NK-92 (cell line): ENCODE measurements around the gene VIPR2.
"Not testable (repeated sequence)": the region's sequence is repeated elsewhere in the genome, so short reads cannot be mapped to it uniquely, and the experiment has no call there.

Experiments used
- DNase-seq: peaks from one replicate; lab custom pipeline; 2025; ENCODE audit not compliant: unreplicated experiment; lab: John Stamatoyannopoulos, UW

VIPR2 gene

DNA sequence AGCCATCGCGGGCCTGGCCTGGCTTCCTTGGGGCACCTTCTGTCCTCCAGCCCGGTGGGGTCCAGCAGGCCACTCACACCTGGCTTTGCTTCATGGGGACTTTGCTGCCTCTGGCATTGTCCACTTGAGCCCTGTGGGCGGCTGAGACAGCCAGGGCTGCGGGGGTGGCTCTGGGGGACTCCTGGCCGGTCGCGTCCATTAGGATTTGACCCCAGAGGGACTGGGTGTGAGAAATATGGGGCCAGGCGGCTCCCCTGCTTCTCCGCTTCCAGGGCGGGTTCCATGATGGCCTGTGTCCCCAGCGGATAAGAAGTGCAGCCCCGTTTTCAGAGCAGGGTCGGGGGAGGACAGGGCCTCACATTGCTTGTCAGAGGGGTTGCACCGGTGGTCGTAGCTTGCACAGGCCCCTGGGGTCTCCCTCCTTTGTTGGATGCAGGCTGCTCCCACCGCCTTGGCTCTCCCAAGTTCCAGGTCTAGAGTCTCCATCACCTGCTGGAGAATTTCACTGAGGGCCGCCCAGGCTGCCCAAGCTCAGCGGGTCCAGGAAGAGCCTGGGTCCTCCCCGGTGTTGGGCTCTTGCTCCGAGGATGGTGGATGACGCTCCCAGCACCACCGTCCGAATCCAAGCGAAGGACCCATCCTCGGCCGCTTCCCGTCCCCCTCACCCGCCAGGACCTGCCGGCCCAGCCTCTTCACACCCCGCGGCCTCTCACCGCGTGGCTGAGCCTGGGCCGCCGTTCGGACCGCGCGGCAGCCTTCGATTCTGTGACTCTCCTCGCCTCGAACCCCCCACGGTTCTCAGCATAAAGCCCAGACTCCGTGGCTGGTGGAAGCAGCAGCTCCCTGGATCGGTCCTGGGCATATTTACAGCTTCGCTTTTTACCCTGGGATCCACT lies 148.2 kb downstream of the VIPR2 start:
- no peak for DNase-seq

GRCh38 chr7:158995514-158995913 lies 149.2 kb downstream of the VIPR2 start:
- DNase-seq = no peak

DNA sequence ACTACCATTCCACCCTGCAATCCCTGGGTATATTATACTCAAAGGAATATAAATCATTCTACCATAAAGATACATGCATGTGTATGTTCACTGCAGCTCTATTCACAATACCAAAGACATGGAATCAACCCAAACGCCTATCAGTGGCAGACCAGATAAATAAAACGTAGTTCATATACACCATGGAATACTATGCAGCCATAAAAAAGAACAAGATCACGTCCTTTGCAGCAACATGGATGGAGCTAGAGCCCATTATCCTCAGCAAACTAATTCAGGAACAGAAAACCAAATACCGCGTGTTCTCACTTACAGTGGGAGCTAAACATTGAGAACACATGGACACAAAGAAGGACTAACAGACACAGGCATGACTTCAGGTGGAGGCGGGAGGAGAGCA lies 150.0 kb downstream of the VIPR2 start:
- DNase-seq = no peak

DNA sequence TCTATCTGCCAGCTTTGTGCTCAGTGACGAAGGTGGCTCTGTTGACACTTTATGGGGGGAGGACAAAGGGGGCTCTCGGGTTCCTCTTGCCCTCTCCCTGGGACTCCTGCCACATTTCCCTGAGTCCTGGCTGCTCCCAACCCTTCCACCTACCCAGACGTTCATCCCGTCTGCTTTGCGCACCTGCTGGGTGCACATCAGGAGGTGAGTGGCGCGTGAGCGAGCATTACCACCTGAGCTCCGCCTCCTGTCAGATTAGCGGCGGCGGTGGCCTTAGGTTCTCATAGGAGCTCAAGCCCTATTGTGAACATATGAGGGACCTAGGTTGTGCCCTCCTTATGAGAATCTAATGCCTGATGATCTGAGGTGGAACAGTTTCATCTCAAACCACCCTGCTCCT lies 151.1 kb downstream of the VIPR2 start:
- no peak for DNase-seq

DNA sequence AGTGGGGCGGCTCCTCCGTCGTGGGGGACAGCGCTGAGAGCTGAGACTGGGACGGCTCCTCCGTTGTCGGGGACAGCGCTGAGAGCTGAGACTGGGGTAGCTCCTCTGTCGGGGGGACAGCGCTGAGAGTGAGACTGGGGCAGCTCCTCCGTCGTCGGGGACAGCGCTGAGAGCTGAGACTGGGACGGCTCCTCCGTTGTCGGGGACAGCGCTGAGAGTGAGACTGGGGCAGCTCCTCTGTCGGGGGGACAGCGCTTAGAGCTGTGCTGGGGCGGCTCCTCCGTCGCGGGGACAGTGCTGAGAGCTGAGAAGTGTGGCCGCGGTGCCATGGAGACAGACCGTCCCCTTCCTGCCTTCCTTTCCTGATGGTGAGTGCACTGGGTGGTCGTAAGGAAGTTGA lies 151.9 kb downstream of the VIPR2 start:
- DNase-seq = no peak

- no peak for DNase-seq
Measured at GRCh38 chr7:158991824-158992621, 152.6 kb downstream of the VIPR2 start.

- DNase-seq = no peak
Measured at GRCh38 chr7:158988996-158989395, 155.7 kb downstream of the VIPR2 start.

DNA sequence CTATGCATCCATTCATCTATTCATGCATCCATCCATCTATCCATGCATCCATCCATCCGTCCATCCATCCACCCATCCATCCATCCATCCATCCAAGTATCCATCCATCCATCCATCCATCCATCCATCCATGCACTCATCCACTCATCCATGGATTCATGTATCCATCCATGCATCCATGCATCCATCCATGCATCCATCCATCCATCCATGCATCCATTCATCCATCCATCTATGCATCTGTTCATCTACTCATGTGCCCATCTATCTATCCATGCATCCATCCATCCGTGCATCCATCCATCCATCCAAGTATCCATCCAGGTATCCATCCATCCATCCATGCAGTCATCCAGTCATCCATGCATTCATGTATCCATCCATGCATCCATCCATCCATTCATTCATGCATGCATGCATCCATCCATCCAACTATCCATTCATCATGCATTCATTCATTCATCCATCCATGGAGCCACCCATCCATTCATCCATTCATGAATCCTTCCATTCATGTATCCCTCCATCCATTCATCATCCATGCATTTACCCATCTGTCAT lies 156.3 kb downstream of the VIPR2 start:
- DNase-seq = no peak

DNA sequence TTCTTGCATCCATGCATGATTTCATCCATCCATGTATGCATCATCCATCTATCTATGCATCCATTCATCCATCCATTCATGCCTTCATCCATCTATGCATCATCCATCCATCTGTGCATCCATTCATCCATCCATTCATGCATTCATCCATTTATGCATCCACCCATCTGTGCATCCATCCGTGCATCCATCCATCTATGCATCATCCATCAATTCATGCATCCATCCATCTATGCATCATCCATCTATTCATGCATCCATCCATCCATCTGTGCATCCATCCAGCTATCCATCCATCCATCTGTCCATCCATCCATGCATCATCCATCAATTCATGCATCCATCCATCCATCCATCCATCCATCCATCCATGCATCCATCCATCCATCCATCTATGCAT lies 157.0 kb downstream of the VIPR2 start:
- no peak for DNase-seq

GRCh38 chr7:158985583-158985982 lies 159.1 kb downstream of the VIPR2 start:
- DNase-seq = no peak

DNA sequence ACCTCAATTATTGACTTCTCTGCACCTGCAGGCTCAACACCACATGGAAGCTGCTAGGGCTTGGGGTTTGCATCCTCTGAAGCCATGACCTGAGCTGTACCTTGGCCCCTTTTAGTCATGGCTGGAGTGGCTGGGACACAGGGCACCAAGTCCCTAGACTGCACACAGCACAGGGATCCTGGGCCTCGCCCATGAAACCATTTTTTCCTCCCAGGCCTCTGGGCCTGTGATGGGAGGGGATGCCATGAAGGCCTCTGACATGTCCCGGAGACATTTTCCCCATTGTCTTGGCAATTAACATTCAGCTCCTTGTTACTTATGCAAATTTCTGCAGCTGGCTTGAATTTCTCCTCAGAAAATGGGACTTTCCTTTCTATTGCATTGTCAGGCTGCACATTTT lies 160.7 kb downstream of the VIPR2 start:
- not testable (repeated sequence) for DNase-seq

- DNase-seq = not testable (repeated sequence)
Measured at GRCh38 chr7:158982080-158982479, 162.6 kb downstream of the VIPR2 start.

GRCh38 chr7:158979635-158980351 lies 164.9 kb downstream of the VIPR2 start:
- DNase-seq = no peak

GRCh38 chr7:158979023-158979529 lies 165.6 kb downstream of the VIPR2 start:
- no peak for DNase-seq
